ENCODE data around the gene PACRG.

PACRG gene

GRCh38 chr6:163023700-163024099, 295.9 kb downstream of the PACRG start:
- no peak for DNase-seq

GRCh38 chr6:163026893-163027292, 299.1 kb downstream of the PACRG start:
- no peak for DNase-seq

- DNase-seq, result no peak
Observed at GRCh38 chr6:163030980-163031379, 303.2 kb downstream of the PACRG start.

- no peak for DNase-seq
Observed at GRCh38 chr6:163031931-163032330, 304.2 kb downstream of the PACRG start.

GRCh38 chr6:163036160-163036645, 308.4 kb downstream of the PACRG start:
- DNase-seq, result no peak

GRCh38 chr6:163038317-163038716, 310.5 kb downstream of the PACRG start:
- DNase-seq, result no peak

GRCh38 chr6:163048345-163048744, 320.6 kb downstream of the PACRG start:
- no peak for DNase-seq

GRCh38 chr6:163053667-163054344, 326.0 kb downstream of the PACRG start:
- DNase-seq, result no peak

- DNase-seq, result no peak
Observed at GRCh38 chr6:163054641-163055040, 326.9 kb downstream of the PACRG start.

- DNase-seq, result no peak
Observed at GRCh38 chr6:163057260-163057659, 329.5 kb downstream of the PACRG start.

- no peak for DNase-seq
Observed at GRCh38 chr6:163062790-163063189, 335.0 kb downstream of the PACRG start.

GRCh38 chr6:163063561-163063960, 335.8 kb downstream of the PACRG start:
- DNase-seq, result no peak

- DNase-seq, result no peak
Observed at GRCh38 chr6:163064397-163064796, 336.6 kb downstream of the PACRG start.

- no peak for DNase-seq
Observed at GRCh38 chr6:163066200-163066599, 338.4 kb downstream of the PACRG start.

- DNase-seq, result no peak
Observed at GRCh38 chr6:163077134-163077533, 349.4 kb downstream of the PACRG start.

GRCh38 chr6:163078712-163079111, 350.9 kb downstream of the PACRG start:
- DNase-seq, result no peak

- DNase-seq, result no peak
Observed at GRCh38 chr6:163080228-163080627, 352.5 kb downstream of the PACRG start.

GRCh38 chr6:163083141-163083540, 355.4 kb downstream of the PACRG start:
- no peak for DNase-seq

- DNase-seq, result no peak
Observed at GRCh38 chr6:163085426-163085825, 357.7 kb downstream of the PACRG start.

GRCh38 chr6:163085861-163086623, 358.3 kb downstream of the PACRG start:
- DNase-seq, result no peak

- DNase-seq, result no peak
Observed at GRCh38 chr6:163086624-163086920, 358.8 kb downstream of the PACRG start.

- DNase-seq, result no peak
Observed at GRCh38 chr6:163087981-163088380, 360.2 kb downstream of the PACRG start.

GRCh38 chr6:163092876-163093275, 365.1 kb downstream of the PACRG start:
- no peak for DNase-seq

- DNase-seq, result no peak
Observed at GRCh38 chr6:163094881-163095280, 367.1 kb downstream of the PACRG start.

- no peak for DNase-seq
Observed at GRCh38 chr6:163095401-163095800, 367.6 kb downstream of the PACRG start.

Measured in NCI-H446 (cell line).